Neural progenitor cell (in vitro differentiated cells): ENCODE results near the gene HECTD4. TPM values are rescaled to one million over a fixed set of nuclear protein-coding genes. Genes with fewer than 3 reads are reported as not detected.
"Not testable (repeated sequence)": the region's sequence is repeated elsewhere in the genome, so short reads cannot be mapped to it uniquely, and the experiment has no call there.

Experiments used
- DNase-seq: peaks from one replicate; pipeline ENCODE4 v3.0.0-alpha.2; 2016; ENCODE audit warnings: low spot score
- H2AFZ ChIP-seq: fragments of 200-600 bp; sonication (generic); replicated peaks from 2 replicates; pipeline ENCODE4 v1.6.1; 2016; ENCODE audit warnings: antibody characterized with exemption
- H3F3A ChIP-seq: fragments of 200-600 bp; sonication (generic); 2 replicates; pipeline ENCODE4 v1.6.1; 2016; ENCODE audit warnings: antibody characterized with exemption, low read depth
- H3K27ac ChIP-seq: fragments of 200-600 bp; sonication (generic); 2 replicates; pipeline ENCODE4 v1.5.1; 2016; ENCODE audit warnings: mild to moderate bottlenecking
- H3K27me3 ChIP-seq: fragments of 200-600 bp; sonication (generic); 2 replicates; pipeline ENCODE4 v1.6.1; 2016; ENCODE audit warnings: mild to moderate bottlenecking, moderate library complexity
- H3K36me3 ChIP-seq: fragments of 200-600 bp; sonication (generic); 2 replicates; pipeline ENCODE4 v1.5.1; 2016
- H3K4me1 ChIP-seq: fragments of 200-600 bp; sonication (generic); 2 replicates; pipeline ENCODE4 v1.6.1; 2016; ENCODE audit warnings: mixed run types
- H3K4me2 ChIP-seq: fragments of 200-600 bp; sonication (generic); 2 replicates; pipeline ENCODE4 v1.6.1; 2016
- H3K4me3 ChIP-seq: fragments of 200-600 bp; sonication (generic); 2 replicates; pipeline ENCODE4 v1.5.1; 2016
- H3K79me2 ChIP-seq: fragments of 200-600 bp; sonication (generic); 2 replicates; pipeline ENCODE4 v1.6.1; 2016; ENCODE audit warnings: low read depth
- H3K9ac ChIP-seq: fragments of 200-600 bp; sonication (generic); 2 replicates; pipeline ENCODE4 v1.6.1; 2016
- H3K9me3 ChIP-seq: fragments of 200-600 bp; sonication (generic); 2 replicates; pipeline ENCODE4 v1.5.1; 2016; ENCODE audit warnings: low read depth
- H4K20me1 ChIP-seq: fragments of 200-600 bp; sonication (generic); 2 replicates; pipeline ENCODE4 v1.6.1; 2016; ENCODE audit warnings: low read depth
- H3K27ac Mint-ChIP-seq: 3 replicates; pipeline ENCODE4 v1.8.0; 2021; ENCODE audit warnings: mixed read lengths
- H3K27me3 Mint-ChIP-seq: 2 replicates; pipeline ENCODE4 v1.8.0; 2022; ENCODE audit warnings: low read depth, mild to moderate bottlenecking, inconsistent platforms, moderate library complexity, mixed read lengths; ENCODE audit not compliant: insufficient read depth
- H3K36me3 Mint-ChIP-seq: 3 replicates; pipeline ENCODE4 v1.8.0; 2021; ENCODE audit warnings: mixed read lengths
- H3K4me1 Mint-ChIP-seq: 3 replicates; pipeline ENCODE4 v1.8.0; 2021; ENCODE audit warnings: mixed read lengths
- H3K4me3 Mint-ChIP-seq: 3 replicates; pipeline ENCODE4 v1.8.0; 2021; ENCODE audit warnings: mild to moderate bottlenecking, moderate library complexity, mixed read lengths
- H3K9me3 Mint-ChIP-seq: 3 replicates; pipeline ENCODE4 v1.8.0; 2020; ENCODE audit warnings: mixed read lengths
- EZH2 ChIP-seq: fragments of 200-600 bp; sonication (generic); IDR thresholded peaks from 2 replicates; pipeline ENCODE4 v1.6.1; 2017; ENCODE audit warnings: antibody characterized with exemption, mild to moderate bottlenecking, moderate library complexity
- EZH2phosphoT487 ChIP-seq: fragments of 200-600 bp; sonication (generic); IDR thresholded peaks from 2 replicates; pipeline ENCODE4 v1.6.1; 2017; ENCODE audit warnings: antibody characterized with exemption
- total RNA-seq: library from RNA; depleted of rRNA; stranded (reverse); fragments of >200 nt; gene quantifications from 2 replicates; pipeline ENCODE4 v1.2.3, GENCODE V29; 2015; ENCODE audit warnings: low replicate concordance
- TF ChIP-seq, protein P1 (sequence below): fragments of 200-600 bp; sonication (generic); IDR thresholded peaks from 2 replicates; pipeline ENCODE4 v1.5.1; 2017; ENCODE audit warnings: antibody characterized with exemption, mild to moderate bottlenecking

The HECTD4 gene
- total RNA-seq, 1 donor from 2014 or later: 11.0 TPM

DNA sequence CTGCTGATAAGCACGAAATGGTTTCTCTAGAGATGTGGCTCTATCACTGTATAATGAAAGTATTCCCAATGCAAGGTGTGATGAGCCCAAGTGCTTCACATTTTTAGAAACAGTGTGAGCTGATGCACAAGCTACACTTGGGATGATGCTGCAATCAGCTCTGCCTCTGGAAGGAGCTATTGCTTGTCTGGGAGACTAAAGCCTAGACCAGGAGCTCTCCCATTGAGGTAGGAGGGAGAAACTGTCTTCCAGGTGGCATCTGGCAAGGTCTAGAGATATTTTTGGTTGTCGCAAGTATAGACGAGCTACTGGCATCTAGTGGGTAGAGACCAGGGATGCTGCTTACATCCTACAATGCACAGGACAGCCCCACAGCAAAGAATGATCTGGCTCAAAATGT, 42.0 kb downstream of the HECTD4 start:
- H3K27ac ChIP-seq: no peak overlapping the region
- Mint-ChIP-seq H3K27ac (no peak overlapping the region), H3K27me3 (no peaks in the 10 kb centered on the region), H3K36me3 (peaks cover 11% of the 10 kb centered on the region), H3K4me1 (peaks cover 12% of the 10 kb centered on the region), H3K9me3 (no peaks in the 10 kb centered on the region), H3K4me3 (no peak overlapping the region)
- H3K79me2 ChIP-seq: peaks cover 68% of the 10 kb centered on the region
- no peak for DNase-seq
- no peaks in the 10 kb centered on the region for H3K27me3 ChIP-seq
- H3K4me2 ChIP-seq: no peak overlapping the region
- no peak overlapping the region for H3K9ac ChIP-seq
- no peaks in the 10 kb centered on the region for H3F3A ChIP-seq
- no peak overlapping the region for H2AFZ ChIP-seq
- no peak for TF ChIP-seq EZH2phosphoT487
- no peak for TF ChIP-seq EZH2
- TF ChIP-seq, protein P1, sequence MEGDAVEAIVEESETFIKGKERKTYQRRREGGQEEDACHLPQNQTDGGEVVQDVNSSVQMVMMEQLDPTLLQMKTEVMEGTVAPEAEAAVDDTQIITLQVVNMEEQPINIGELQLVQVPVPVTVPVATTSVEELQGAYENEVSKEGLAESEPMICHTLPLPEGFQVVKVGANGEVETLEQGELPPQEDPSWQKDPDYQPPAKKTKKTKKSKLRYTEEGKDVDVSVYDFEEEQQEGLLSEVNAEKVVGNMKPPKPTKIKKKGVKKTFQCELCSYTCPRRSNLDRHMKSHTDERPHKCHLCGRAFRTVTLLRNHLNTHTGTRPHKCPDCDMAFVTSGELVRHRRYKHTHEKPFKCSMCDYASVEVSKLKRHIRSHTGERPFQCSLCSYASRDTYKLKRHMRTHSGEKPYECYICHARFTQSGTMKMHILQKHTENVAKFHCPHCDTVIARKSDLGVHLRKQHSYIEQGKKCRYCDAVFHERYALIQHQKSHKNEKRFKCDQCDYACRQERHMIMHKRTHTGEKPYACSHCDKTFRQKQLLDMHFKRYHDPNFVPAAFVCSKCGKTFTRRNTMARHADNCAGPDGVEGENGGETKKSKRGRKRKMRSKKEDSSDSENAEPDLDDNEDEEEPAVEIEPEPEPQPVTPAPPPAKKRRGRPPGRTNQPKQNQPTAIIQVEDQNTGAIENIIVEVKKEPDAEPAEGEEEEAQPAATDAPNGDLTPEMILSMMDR: no peak
- no peaks in the 10 kb centered on the region for H3K36me3 ChIP-seq
- no peak overlapping the region for H3K4me3 ChIP-seq
- peaks cover 27% of the 10 kb centered on the region for H4K20me1 ChIP-seq
- H3K9me3 ChIP-seq: no peaks in the 10 kb centered on the region
- peaks cover 7% of the 10 kb centered on the region for H3K4me1 ChIP-seq

DNA sequence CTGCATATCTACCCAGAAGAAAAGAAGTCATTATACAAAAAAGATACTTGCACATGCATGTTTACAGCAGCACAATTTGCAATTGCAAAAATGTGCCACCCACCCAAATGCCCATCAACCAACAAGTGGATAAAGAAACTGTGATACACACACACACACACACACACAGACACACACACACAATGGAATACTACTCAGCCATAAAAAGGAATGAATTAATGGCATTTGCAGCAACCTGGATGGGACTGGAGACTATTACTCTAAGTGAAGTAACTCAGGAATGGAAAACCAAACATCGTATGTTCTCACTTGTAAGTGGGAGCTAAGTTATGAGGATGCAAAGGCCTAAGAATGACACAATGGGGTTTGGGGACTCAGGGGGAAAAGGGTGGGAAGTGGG, 47.2 kb downstream of the HECTD4 start:
- H2AFZ ChIP-seq, H3F3A ChIP-seq, H3K36me3 ChIP-seq, H3K4me1 ChIP-seq, H3K27ac ChIP-seq, H3K27me3 Mint-ChIP-seq, H3K4me3 Mint-ChIP-seq, H3K27ac Mint-ChIP-seq, H3K4me2 ChIP-seq, H3K4me1 Mint-ChIP-seq, H3K4me3 ChIP-seq, H3K9ac ChIP-seq, H3K27me3 ChIP-seq, H3K9me3 ChIP-seq, H4K20me1 ChIP-seq, DNase-seq, H3K9me3 Mint-ChIP-seq: not testable (repeated sequence)
- peaks cover 13% of the 10 kb centered on the region for H3K36me3 Mint-ChIP-seq
- peaks cover 20% of the 10 kb centered on the region for H3K79me2 ChIP-seq

DNA sequence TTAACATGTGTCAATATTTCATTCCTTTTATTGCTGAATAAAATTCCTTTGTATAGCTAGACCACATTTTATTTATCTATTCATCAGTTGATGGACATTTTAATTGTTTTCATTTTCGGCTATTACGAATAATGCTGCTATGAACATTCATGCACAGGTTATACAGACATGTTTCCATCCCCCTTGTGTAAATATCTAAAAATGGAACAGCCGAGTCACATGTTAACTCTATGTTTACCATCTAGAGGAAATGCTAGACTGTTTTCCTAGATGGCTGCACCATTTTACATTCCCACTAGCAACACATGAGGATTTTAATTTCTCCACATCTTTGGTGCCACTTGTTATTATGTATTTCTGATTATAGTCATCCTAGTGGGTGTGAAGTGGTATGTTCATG, 49.2 kb downstream of the HECTD4 start:
- no peaks in the 10 kb centered on the region for H3K27me3 ChIP-seq
- H3K4me1 Mint-ChIP-seq: no peaks in the 10 kb centered on the region
- no peak for TF ChIP-seq EZH2
- TF ChIP-seq, protein P1: no peak
- no peak for TF ChIP-seq EZH2phosphoT487

DNA sequence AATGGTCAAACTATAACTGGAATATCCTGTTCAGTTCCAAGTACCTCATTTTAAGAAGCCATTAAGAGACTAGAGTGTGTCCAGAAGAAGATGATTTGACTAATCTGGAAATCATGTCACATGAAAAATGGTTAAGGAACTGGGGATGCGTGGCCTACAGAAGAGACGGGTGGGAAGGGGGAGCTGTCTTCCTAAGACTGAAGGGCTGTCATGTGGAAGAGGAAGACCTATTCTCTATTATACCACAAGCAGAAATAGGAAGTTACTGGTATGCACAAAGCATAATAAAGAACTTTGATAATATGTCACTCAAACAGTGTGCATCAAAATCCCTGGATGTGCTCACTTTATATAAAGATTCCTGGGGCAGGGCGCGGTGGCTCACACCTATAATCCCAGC, 50.3 kb downstream of the HECTD4 start:
- Histone ChIP-seq H3K27me3 (no peaks in the 10 kb centered on the region), H3K36me3 (no peaks in the 10 kb centered on the region), H3K9me3 (no peaks in the 10 kb centered on the region), H3K4me1 (no peaks in the 10 kb centered on the region), H3K27ac (no peak overlapping the region), H4K20me1 (peaks cover 8% of the 10 kb centered on the region), H3K4me2 (no peak overlapping the region), H3K79me2 (no peaks in the 10 kb centered on the region), H3K9ac (no peak overlapping the region), H3K4me3 (no peak overlapping the region), H2AFZ (no peak overlapping the region), H3F3A (no peaks in the 10 kb centered on the region)
- H3K36me3 Mint-ChIP-seq: peaks cover 3% of the 10 kb centered on the region
- TF ChIP-seq, protein P1: no peak
- TF ChIP-seq EZH2 (no peak), EZH2phosphoT487 (no peak)
- no peaks in the 10 kb centered on the region for H3K9me3 Mint-ChIP-seq
- H3K27ac Mint-ChIP-seq: no peak overlapping the region
- no peak overlapping the region for H3K4me3 Mint-ChIP-seq
- no peaks in the 10 kb centered on the region for H3K4me1 Mint-ChIP-seq
- no peak for DNase-seq
- peaks cover 4% of the 10 kb centered on the region for H3K27me3 Mint-ChIP-seq

More for the DNA sequence above, 49.2 kb downstream of the HECTD4 start:
- Histone ChIP-seq H3K79me2 (peaks cover 10% of the 10 kb centered on the region), H3F3A (no peaks in the 10 kb centered on the region), H3K4me1 (no peaks in the 10 kb centered on the region), H4K20me1 (peaks cover 8% of the 10 kb centered on the region), H3K9me3 (no peaks in the 10 kb centered on the region), H3K9ac (no peak overlapping the region), H3K36me3 (no peaks in the 10 kb centered on the region), H3K4me2 (no peak overlapping the region), H2AFZ (no peak overlapping the region), H3K27ac (no peak overlapping the region), H3K4me3 (no peak overlapping the region)
- Mint-ChIP-seq H3K27ac (no peak overlapping the region), H3K36me3 (peaks cover 11% of the 10 kb centered on the region), H3K4me3 (no peak overlapping the region), H3K9me3 (no peaks in the 10 kb centered on the region), H3K27me3 (peaks cover 4% of the 10 kb centered on the region)
- DNase-seq: no peak
